Measurements from ENCODE around the gene MSLN. TPM values are rescaled to one million over a fixed set of nuclear protein-coding genes. Genes with fewer than 3 reads are reported as not detected.

Gene MSLN
- total and polyA plus RNA-seq, 9 of the 15 experiments (the other 6 are each of a cell fraction or from before 2014, with no cell fraction given) = not detected

DNA sequence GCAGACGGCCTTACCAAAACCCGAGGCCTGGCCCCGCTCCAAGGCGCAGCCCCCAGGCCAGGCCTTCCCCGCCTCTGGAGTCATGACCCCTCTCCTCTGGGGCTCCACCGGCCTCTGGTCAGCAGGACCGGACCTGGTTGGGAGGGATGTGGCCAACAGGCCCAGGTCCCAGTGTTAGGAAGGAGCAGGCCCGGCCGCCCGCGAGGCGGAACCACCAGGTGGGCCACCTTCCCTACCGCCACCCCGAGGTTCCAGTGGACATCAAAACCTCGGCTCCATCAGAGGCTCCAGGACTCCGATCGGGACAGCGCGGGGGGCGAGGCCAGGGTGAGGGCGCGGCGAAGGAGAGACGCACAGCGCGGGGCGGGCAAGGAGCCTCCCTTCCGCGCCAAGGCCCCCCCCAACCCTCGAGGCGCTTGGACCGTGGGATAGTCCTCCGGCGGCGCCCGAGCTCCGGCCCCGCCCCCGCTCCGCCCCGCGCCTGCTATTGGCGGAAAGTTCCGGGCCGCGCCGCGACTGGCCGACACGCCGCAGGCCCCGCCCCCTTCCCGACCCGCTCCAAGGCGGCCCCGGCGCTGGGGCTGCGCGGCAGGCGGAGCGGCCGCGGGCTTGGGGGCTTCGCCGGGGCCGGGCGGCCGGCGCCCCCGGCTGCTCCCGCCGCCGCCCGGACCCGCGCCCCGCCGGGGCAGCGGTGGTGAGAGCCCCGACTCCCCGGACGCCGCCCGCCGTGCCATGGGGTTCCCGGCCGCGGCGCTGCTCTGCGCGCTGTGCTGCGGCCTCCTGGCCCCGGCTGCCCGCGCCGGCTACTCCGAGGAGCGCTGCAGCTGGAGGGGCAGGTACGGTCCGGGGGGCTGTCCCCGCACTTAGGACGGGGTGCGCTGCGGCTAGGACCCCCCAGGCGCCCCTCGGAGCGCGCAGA, 45.7 kb upstream of the MSLN start, which contains the start of gene METRN (continued):
- TF ChIP-seq, protein P1, sequence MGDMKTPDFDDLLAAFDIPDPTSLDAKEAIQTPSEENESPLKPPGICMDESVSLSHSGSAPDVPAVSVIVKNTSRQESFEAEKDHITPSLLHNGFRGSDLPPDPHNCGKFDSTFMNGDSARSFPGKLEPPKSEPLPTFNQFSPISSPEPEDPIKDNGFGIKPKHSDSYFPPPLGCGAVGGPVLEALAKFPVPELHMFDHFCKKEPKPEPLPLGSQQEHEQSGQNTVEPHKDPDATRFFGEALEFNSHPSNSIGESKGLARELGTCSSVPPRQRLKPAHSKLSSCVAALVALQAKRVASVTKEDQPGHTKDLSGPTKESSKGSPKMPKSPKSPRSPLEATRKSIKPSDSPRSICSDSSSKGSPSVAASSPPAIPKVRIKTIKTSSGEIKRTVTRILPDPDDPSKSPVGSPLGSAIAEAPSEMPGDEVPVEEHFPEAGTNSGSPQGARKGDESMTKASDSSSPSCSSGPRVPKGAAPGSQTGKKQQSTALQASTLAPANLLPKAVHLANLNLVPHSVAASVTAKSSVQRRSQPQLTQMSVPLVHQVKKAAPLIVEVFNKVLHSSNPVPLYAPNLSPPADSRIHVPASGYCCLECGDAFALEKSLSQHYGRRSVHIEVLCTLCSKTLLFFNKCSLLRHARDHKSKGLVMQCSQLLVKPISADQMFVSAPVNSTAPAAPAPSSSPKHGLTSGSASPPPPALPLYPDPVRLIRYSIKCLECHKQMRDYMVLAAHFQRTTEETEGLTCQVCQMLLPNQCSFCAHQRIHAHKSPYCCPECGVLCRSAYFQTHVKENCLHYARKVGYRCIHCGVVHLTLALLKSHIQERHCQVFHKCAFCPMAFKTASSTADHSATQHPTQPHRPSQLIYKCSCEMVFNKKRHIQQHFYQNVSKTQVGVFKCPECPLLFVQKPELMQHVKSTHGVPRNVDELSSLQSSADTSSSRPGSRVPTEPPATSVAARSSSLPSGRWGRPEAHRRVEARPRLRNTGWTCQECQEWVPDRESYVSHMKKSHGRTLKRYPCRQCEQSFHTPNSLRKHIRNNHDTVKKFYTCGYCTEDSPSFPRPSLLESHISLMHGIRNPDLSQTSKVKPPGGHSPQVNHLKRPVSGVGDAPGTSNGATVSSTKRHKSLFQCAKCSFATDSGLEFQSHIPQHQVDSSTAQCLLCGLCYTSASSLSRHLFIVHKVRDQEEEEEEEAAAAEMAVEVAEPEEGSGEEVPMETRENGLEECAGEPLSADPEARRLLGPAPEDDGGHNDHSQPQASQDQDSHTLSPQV (IDR thresholded peaks at IDR 0.05) = no peak
- TF ChIP-seq NCOA1 (IDR thresholded peaks at IDR 0.05; ENCODE audit: low read depth) = no peak
- peak; percentile 71 for TF ChIP-seq POLR2G (IDR thresholded peaks at IDR 0.05; ENCODE audit: low read depth, low read length)
- TF ChIP-seq FOS (IDR thresholded peaks at IDR 0.05; ENCODE audit: extremely low read depth, insufficient read length) = peak; percentile 64
- TF ChIP-seq CREB1 (IDR thresholded peaks at IDR 0.05) = peak; percentile 11; the same call in 1 of the 2 replicates
- no peak for TF ChIP-seq CREB1 (CRISPR knock-in tag; IDR thresholded peaks at IDR 0.05)
- TF ChIP-seq, protein P2, sequence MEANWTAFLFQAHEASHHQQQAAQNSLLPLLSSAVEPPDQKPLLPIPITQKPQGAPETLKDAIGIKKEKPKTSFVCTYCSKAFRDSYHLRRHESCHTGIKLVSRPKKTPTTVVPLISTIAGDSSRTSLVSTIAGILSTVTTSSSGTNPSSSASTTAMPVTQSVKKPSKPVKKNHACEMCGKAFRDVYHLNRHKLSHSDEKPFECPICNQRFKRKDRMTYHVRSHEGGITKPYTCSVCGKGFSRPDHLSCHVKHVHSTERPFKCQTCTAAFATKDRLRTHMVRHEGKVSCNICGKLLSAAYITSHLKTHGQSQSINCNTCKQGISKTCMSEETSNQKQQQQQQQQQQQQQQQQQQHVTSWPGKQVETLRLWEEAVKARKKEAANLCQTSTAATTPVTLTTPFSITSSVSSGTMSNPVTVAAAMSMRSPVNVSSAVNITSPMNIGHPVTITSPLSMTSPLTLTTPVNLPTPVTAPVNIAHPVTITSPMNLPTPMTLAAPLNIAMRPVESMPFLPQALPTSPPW (CRISPR knock-in tag; IDR thresholded peaks at IDR 0.05) = peak; percentile 57
- TF ChIP-seq, protein P3, sequence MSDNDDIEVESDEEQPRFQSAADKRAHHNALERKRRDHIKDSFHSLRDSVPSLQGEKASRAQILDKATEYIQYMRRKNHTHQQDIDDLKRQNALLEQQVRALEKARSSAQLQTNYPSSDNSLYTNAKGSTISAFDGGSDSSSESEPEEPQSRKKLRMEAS (CRISPR knock-in tag; IDR thresholded peaks at IDR 0.05) = peak; percentile 20; the same call in 1 of the 2 replicates
- no peak for TF ChIP-seq NFXL1 (CRISPR knock-in tag; IDR thresholded peaks at IDR 0.05)
- peak; percentile 11 to 13; a peak in 2 of 4 replicates for TF ChIP-seq MAZ (CRISPR knock-in tag; conservative IDR thresholded peaks at IDR 0.05 in 1 of 2, IDR thresholded peaks at IDR 0.05 in 1 of 2)
- TF ChIP-seq CCNT2 (IDR thresholded peaks at IDR 0.05; ENCODE audit: borderline replicate concordance, extremely low read depth, insufficient read length, low read depth, low read length) = peak; percentile 78
- TF ChIP-seq CREM (IDR thresholded peaks at IDR 0.05; ENCODE audit: low read depth) = 0 out of 2 replicates have a peak, but pooled peaks have one; percentile 6
- TF ChIP-seq, protein P4, sequence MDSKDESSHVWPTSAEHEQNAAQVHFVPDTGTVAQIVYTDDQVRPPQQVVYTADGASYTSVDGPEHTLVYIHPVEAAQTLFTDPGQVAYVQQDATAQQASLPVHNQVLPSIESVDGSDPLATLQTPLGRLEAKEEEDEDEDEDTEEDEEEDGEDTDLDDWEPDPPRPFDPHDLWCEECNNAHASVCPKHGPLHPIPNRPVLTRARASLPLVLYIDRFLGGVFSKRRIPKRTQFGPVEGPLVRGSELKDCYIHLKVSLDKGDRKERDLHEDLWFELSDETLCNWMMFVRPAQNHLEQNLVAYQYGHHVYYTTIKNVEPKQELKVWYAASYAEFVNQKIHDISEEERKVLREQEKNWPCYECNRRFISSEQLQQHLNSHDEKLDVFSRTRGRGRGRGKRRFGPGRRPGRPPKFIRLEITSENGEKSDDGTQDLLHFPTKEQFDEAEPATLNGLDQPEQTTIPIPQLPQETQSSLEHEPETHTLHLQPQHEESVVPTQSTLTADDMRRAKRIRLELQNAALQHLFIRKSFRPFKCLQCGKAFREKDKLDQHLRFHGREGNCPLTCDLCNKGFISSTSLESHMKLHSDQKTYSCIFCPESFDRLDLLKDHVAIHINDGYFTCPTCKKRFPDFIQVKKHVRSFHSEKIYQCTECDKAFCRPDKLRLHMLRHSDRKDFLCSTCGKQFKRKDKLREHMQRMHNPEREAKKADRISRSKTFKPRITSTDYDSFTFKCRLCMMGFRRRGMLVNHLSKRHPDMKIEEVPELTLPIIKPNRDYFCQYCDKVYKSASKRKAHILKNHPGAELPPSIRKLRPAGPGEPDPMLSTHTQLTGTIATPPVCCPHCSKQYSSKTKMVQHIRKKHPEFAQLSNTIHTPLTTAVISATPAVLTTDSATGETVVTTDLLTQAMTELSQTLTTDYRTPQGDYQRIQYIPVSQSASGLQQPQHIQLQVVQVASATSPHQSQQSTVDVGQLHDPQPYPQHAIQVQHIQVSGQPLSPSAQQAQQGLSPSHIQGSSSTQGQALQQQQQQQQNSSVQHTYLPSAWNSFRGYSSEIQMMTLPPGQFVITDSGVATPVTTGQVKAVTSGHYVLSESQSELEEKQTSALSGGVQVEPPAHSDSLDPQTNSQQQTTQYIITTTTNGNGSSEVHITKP (IDR thresholded peaks at IDR 0.05; ENCODE audit: partially characterized antibody) = peak; percentile 67
- TF ChIP-seq, protein P5, sequence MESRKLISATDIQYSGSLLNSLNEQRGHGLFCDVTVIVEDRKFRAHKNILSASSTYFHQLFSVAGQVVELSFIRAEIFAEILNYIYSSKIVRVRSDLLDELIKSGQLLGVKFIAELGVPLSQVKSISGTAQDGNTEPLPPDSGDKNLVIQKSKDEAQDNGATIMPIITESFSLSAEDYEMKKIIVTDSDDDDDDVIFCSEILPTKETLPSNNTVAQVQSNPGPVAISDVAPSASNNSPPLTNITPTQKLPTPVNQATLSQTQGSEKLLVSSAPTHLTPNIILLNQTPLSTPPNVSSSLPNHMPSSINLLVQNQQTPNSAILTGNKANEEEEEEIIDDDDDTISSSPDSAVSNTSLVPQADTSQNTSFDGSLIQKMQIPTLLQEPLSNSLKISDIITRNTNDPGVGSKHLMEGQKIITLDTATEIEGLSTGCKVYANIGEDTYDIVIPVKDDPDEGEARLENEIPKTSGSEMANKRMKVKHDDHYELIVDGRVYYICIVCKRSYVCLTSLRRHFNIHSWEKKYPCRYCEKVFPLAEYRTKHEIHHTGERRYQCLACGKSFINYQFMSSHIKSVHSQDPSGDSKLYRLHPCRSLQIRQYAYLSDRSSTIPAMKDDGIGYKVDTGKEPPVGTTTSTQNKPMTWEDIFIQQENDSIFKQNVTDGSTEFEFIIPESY (CRISPR knock-in tag; IDR thresholded peaks at IDR 0.05) = peak; percentile 95
